CD4-positive, CD25-positive, alpha-beta regulatory T cell (primary cell): ENCODE measurements around the gene MTOR. TPM values are rescaled to one million over a fixed set of nuclear protein-coding genes. Genes with fewer than 3 reads are reported as not detected.
A peak's percentile ranks its signal among the peaks of the same experiment; 100 is the strongest.

Experiments
- ATAC-seq, 2 donors: fragments of 150-1000 bp; cut with Tn5 transposase; one replicate each; pipeline ENCODE4 v1.10.0; 2021; ENCODE audit warnings: low read depth in 2 of 2, moderate number of reproducible peaks in 2 of 2, moderate library complexity in 1 of 2
- DNase-seq, 3 donors: peaks; one replicate each; pipeline versions ENCODE4 v3.0.0 to v3.0.0-alpha.2; 2012 to 2022; ENCODE audit warnings: mixed read lengths in 1 of 3
- H3K27ac ChIP-seq: one replicate; pipeline ENCODE4 v1.7.0; 2013; ENCODE audit warnings: mild to moderate bottlenecking, low read length; ENCODE audit not compliant: insufficient read depth, poor library complexity, severe bottlenecking
- H3K27me3 ChIP-seq: one replicate; pipeline ENCODE4 v1.7.0; 2013; ENCODE audit warnings: low read length; ENCODE audit not compliant: control insufficient read depth, insufficient read depth
- H3K36me3 ChIP-seq: one replicate; pipeline ENCODE4 v1.7.0; 2013; ENCODE audit warnings: mild to moderate bottlenecking, low read length, moderate library complexity; ENCODE audit not compliant: control insufficient read depth, insufficient read depth
- H3K4me1 ChIP-seq: 2 replicates; pipeline ENCODE4 v1.7.0; 2013; ENCODE audit warnings: mild to moderate bottlenecking, low read length; ENCODE audit not compliant: insufficient read depth, control insufficient read depth, poor library complexity, severe bottlenecking
- H3K4me3 ChIP-seq: one replicate; pipeline ENCODE4 v1.7.0; 2013; ENCODE audit warnings: low read depth, mild to moderate bottlenecking, low read length, moderate library complexity
- H3K9me3 ChIP-seq, 2 experiments: 1 replicate in 1 of 2; 2 replicates in 1 of 2; pipeline ENCODE4 v1.7.0; 2013; ENCODE audit warnings: low read length in 2 of 2, mild to moderate bottlenecking in 1 of 2, moderate library complexity in 1 of 2; ENCODE audit not compliant: control insufficient read depth in 2 of 2
- H3K27ac Mint-ChIP-seq, 3 donors: one replicate each; pipeline ENCODE4 v1.8.0; 2020 to 2022; ENCODE audit warnings: mild to moderate bottlenecking in 3 of 3, mixed read lengths in 3 of 3, moderate library complexity in 2 of 3
- H3K27me3 Mint-ChIP-seq: one replicate; pipeline ENCODE4 v1.8.0; 2022; ENCODE audit warnings: mild to moderate bottlenecking, mixed read lengths
- H3K36me3 Mint-ChIP-seq: one replicate; pipeline ENCODE4 v1.8.0; 2020; ENCODE audit warnings: mixed read lengths
- H3K4me1 Mint-ChIP-seq, 4 donors: one replicate each; pipeline ENCODE4 v1.8.0; 2020 to 2022; ENCODE audit warnings: mixed read lengths in 4 of 4, mild to moderate bottlenecking in 1 of 4
- H3K4me3 Mint-ChIP-seq, 4 donors: one replicate each; pipeline ENCODE4 v1.8.0; 2020 to 2022; ENCODE audit warnings: mild to moderate bottlenecking in 4 of 4, mixed read lengths in 4 of 4, moderate library complexity in 3 of 4
- H3K9me3 Mint-ChIP-seq, 7 donors: one replicate each; pipeline ENCODE4 v1.8.0; 2020 to 2022; ENCODE audit warnings: mixed read lengths in 7 of 7, mild to moderate bottlenecking in 3 of 7, moderate library complexity in 2 of 7
- polyA plus RNA-seq, 4 donors: library from polyadenylated mRNA; unstranded; fragments of 300-500 nt; fragmentation: Illumina TruSeq; gene quantifications; one replicate each; pipeline ENCODE4 v1.2.3, GENCODE V29; 2021
- total RNA-seq: library from RNA; stranded (reverse); gene quantifications from one replicate; pipeline ENCODE4 v1.2.3, GENCODE V29; 2022

The MTOR gene
- total and polyA plus RNA-seq, 5 donors from 2014 or later = 3.9 to 48.2 (median 4.7) TPM

GRCh38 chr1:11157394-11157793 lies 105.0 kb downstream of the MTOR start:
- Mint-ChIP-seq H3K36me3 (peaks cover 44% of the 10 kb centered on the region), H3K27ac (peak overlapping the region; percentile 20 to 89 (median 58))
- ATAC-seq = no peak

GRCh38 chr1:11156963-11157362 lies 105.4 kb downstream of the MTOR start:
- no peak overlapping the region for H3K4me3 ChIP-seq
- H3K27ac Mint-ChIP-seq = peak overlapping the region; percentile 58 to 89 (median 81)
- no peak overlapping the region for H3K4me3 Mint-ChIP-seq
- H3K9me3 Mint-ChIP-seq = no peaks in the 10 kb centered on the region
- H3K9me3 ChIP-seq = no peaks in the 10 kb centered on the region
- peaks cover 0 to 13% (median 5%) of the 10 kb centered on the region in 4 donors for H3K4me1 Mint-ChIP-seq
- H3K36me3 Mint-ChIP-seq = peaks cover 44% of the 10 kb centered on the region
- no peak for DNase-seq
- H3K36me3 ChIP-seq = peaks cover 43% of the 10 kb centered on the region
- H3K4me1 ChIP-seq = no peaks in the 10 kb centered on the region
- no peak for ATAC-seq
- no peaks in the 10 kb centered on the region for H3K27me3 Mint-ChIP-seq
- no peak overlapping the region for H3K27ac ChIP-seq
- H3K27me3 ChIP-seq = no peaks in the 10 kb centered on the region

More at GRCh38 chr1:11157394-11157793, 105.0 kb downstream of the MTOR start:
- no peak overlapping the region for H3K4me3 Mint-ChIP-seq
- H3K27me3 Mint-ChIP-seq = no peaks in the 10 kb centered on the region
- Histone ChIP-seq H3K4me1 (no peaks in the 10 kb centered on the region), H3K36me3 (peaks cover 38% of the 10 kb centered on the region), H3K9me3 (no peaks in the 10 kb centered on the region), H3K27ac (no peak overlapping the region), H3K4me3 (no peak overlapping the region), H3K27me3 (no peaks in the 10 kb centered on the region)
- no peak for DNase-seq
- H3K9me3 Mint-ChIP-seq = no peaks in the 10 kb centered on the region
- peaks cover 0 to 13% (median 5%) of the 10 kb centered on the region in 4 donors for H3K4me1 Mint-ChIP-seq

GRCh38 chr1:11156441-11156840 lies 105.9 kb downstream of the MTOR start:
- peak in 1 of 3 donors; percentile 23 for DNase-seq
- no peak overlapping the region for H3K4me3 Mint-ChIP-seq
- H3K27ac ChIP-seq = no peak overlapping the region
- H3K36me3 Mint-ChIP-seq = peaks cover 44% of the 10 kb centered on the region
- H3K27me3 Mint-ChIP-seq = no peaks in the 10 kb centered on the region
- no peaks in the 10 kb centered on the region for H3K9me3 ChIP-seq
- H3K4me1 Mint-ChIP-seq = peaks cover 0 to 13% (median 5%) of the 10 kb centered on the region in 4 donors
- H3K9me3 Mint-ChIP-seq = no peaks in the 10 kb centered on the region
- H3K4me1 ChIP-seq = no peaks in the 10 kb centered on the region
- no peak for ATAC-seq
- H3K27me3 ChIP-seq = no peaks in the 10 kb centered on the region
- H3K4me3 ChIP-seq = no peak overlapping the region
- peak overlapping the region; percentile 58 to 81 (median 66) for H3K27ac Mint-ChIP-seq
- H3K36me3 ChIP-seq = peaks cover 48% of the 10 kb centered on the region

- Histone ChIP-seq H3K4me3 (no peak overlapping the region), H3K27me3 (no peaks in the 10 kb centered on the region), H3K9me3 (no peaks in the 10 kb centered on the region), H3K27ac (no peak overlapping the region), H3K36me3 (peaks cover 73% of the 10 kb centered on the region), H3K4me1 (no peaks in the 10 kb centered on the region)
- no peak for DNase-seq
- Mint-ChIP-seq H3K4me3 (no peak overlapping the region), H3K36me3 (peaks cover 41% of the 10 kb centered on the region), H3K4me1 (peaks cover 0 to 9% (median 5%) of the 10 kb centered on the region in 4 donors), H3K9me3 (no peaks in the 10 kb centered on the region), H3K27me3 (no peaks in the 10 kb centered on the region), H3K27ac (no peak overlapping the region)
- no peak for ATAC-seq
Observed at GRCh38 chr1:11153184-11153583, 109.2 kb downstream of the MTOR start.

- peaks cover 78% of the 10 kb centered on the region for H3K36me3 ChIP-seq
- Mint-ChIP-seq H3K27ac (peak overlapping the region in 1 of 3 donors; percentile 52), H3K9me3 (no peaks in the 10 kb centered on the region), H3K27me3 (no peaks in the 10 kb centered on the region), H3K36me3 (peaks cover 40% of the 10 kb centered on the region), H3K4me1 (peaks cover 0 to 6% (median 5%) of the 10 kb centered on the region in 4 donors), H3K4me3 (no peak overlapping the region)
- H3K4me3 ChIP-seq = no peak overlapping the region
- ATAC-seq (no peak), DNase-seq (no peak)
- no peaks in the 10 kb centered on the region for H3K4me1 ChIP-seq
- H3K27me3 ChIP-seq = no peaks in the 10 kb centered on the region
- no peaks in the 10 kb centered on the region for H3K9me3 ChIP-seq
- no peak overlapping the region for H3K27ac ChIP-seq
Observed at GRCh38 chr1:11152755-11153154, 109.6 kb downstream of the MTOR start.

- Mint-ChIP-seq H3K27ac (peak overlapping the region in 1 of 3 donors; percentile 52), H3K4me3 (no peak overlapping the region), H3K9me3 (no peaks in the 10 kb centered on the region), H3K27me3 (no peaks in the 10 kb centered on the region), H3K4me1 (peaks cover 0 to 6% (median 5%) of the 10 kb centered on the region in 4 donors), H3K36me3 (peaks cover 39% of the 10 kb centered on the region)
- H3K9me3 ChIP-seq = no peaks in the 10 kb centered on the region
- peaks cover 79% of the 10 kb centered on the region for H3K36me3 ChIP-seq
- ATAC-seq (no peak), DNase-seq (no peak)
- H3K27ac ChIP-seq = no peak overlapping the region
- H3K4me1 ChIP-seq = no peaks in the 10 kb centered on the region
- no peak overlapping the region for H3K4me3 ChIP-seq
- no peaks in the 10 kb centered on the region for H3K27me3 ChIP-seq
Observed at GRCh38 chr1:11151826-11152612, 110.3 kb downstream of the MTOR start.

- Histone ChIP-seq H3K4me1 (no peaks in the 10 kb centered on the region), H3K27me3 (no peaks in the 10 kb centered on the region), H3K27ac (no peak overlapping the region), H3K9me3 (no peaks in the 10 kb centered on the region), H3K4me3 (no peak overlapping the region), H3K36me3 (peaks cover 79% of the 10 kb centered on the region)
- Mint-ChIP-seq H3K4me1 (no peaks in the 10 kb centered on the region), H3K9me3 (no peaks in the 10 kb centered on the region), H3K36me3 (peaks cover 36% of the 10 kb centered on the region), H3K27ac (no peak overlapping the region), H3K4me3 (peak overlapping the region in 1 of 4 donors; percentile 21), H3K27me3 (no peaks in the 10 kb centered on the region)
- DNase-seq (no peak), ATAC-seq (no peak)
Observed at GRCh38 chr1:11151114-11151513, 111.2 kb downstream of the MTOR start.

GRCh38 chr1:11150326-11150725 lies 112.0 kb downstream of the MTOR start:
- H3K4me3 Mint-ChIP-seq = no peak overlapping the region
- H3K9me3 ChIP-seq = no peaks in the 10 kb centered on the region
- H3K4me1 ChIP-seq = no peaks in the 10 kb centered on the region
- no peak overlapping the region for H3K27ac ChIP-seq
- ATAC-seq = no peak
- peaks cover 37% of the 10 kb centered on the region for H3K36me3 Mint-ChIP-seq
- no peak overlapping the region for H3K27ac Mint-ChIP-seq
- H3K27me3 Mint-ChIP-seq = no peaks in the 10 kb centered on the region
- H3K9me3 Mint-ChIP-seq = no peaks in the 10 kb centered on the region
- no peaks in the 10 kb centered on the region for H3K27me3 ChIP-seq
- no peak overlapping the region for H3K4me3 ChIP-seq
- DNase-seq = no peak
- no peaks in the 10 kb centered on the region for H3K4me1 Mint-ChIP-seq
- H3K36me3 ChIP-seq = peaks cover 78% of the 10 kb centered on the region
